ENCODE data around the gene KCNK6. TPM values are rescaled to one million over a fixed set of nuclear protein-coding genes. Genes with fewer than 3 reads are reported as not detected.

KCNK6 gene
- total RNA-seq, 1 experiment from 2014 or later, result 6.5 TPM

GRCh38 chr19:38310986-38311385 lies 8.7 kb upstream of the KCNK6 start:
- no peak overlapping the region for H4K8ac ChIP-seq (replicated peaks; ENCODE audit: insufficient read length, low read depth, low read length)
- no peaks in the 10 kb centered on the region for H3K9me3 Mint-ChIP-seq

More at GRCh38 chr19:38310986-38311385, 8.7 kb upstream of the KCNK6 start:
- peaks cover 3 to 22% (median 8%) of the 10 kb centered on the region in 3 experiments; a peak in 6 of 7 replicates for H3K36me3 Mint-ChIP-seq (ENCODE audit: insufficient read depth in 1 of 3, low read depth in 3 of 3)
- Histone ChIP-seq H2BK20ac (ENCODE audit: low read depth, low read length, poor library complexity, severe bottlenecking) (no peak overlapping the region), H4K5ac (ENCODE audit: insufficient read length, low read depth, low read length) (no peak overlapping the region), H3K9me3 (ENCODE audit: control insufficient read depth, low read depth, low read length) (no peaks in the 10 kb centered on the region), H3K27me3 (ENCODE audit: insufficient read depth, low read length) (no peaks in the 10 kb centered on the region), H3T11ph (ENCODE audit: low read length) (no peak overlapping the region), H3K23me2 (ENCODE audit: insufficient read length, low read depth, low read length, poor library complexity, severe bottlenecking) (peaks cover 5% of the 10 kb centered on the region), H3K18ac (ENCODE audit: insufficient read length, low read depth, low read length) (no peak overlapping the region), H3K27ac (ENCODE audit: insufficient read length, low read depth, low read length) (no peak overlapping the region), H3K56ac (ENCODE audit: insufficient read length, low read depth, low read length) (no peak overlapping the region), H3K4me1 (ENCODE audit: insufficient read depth, low read length) (no peaks in the 10 kb centered on the region; the same call in 1 of the 2 replicates), H3K14ac (ENCODE audit: insufficient read depth, low read length) (no peak overlapping the region), H2BK120ac (ENCODE audit: low read depth, low read length, poor library complexity, severe bottlenecking) (no peak overlapping the region), H3K4ac (ENCODE audit: low read depth, low read length) (no peak overlapping the region), H2AK5ac (ENCODE audit: insufficient read length, low read length) (no peak overlapping the region), H4K20me1 (ENCODE audit: control insufficient read depth, insufficient read depth, insufficient read length) (no peaks in the 10 kb centered on the region), H2BK5ac (ENCODE audit: insufficient read length, low read length) (no peak overlapping the region), H3K79me2 (ENCODE audit: insufficient read depth, low read length) (no peaks in the 10 kb centered on the region), H2AFZ (ENCODE audit: low read length) (no peak overlapping the region), H4K91ac (ENCODE audit: insufficient read length, low read depth, low read length) (no peak overlapping the region), H3K23ac (ENCODE audit: insufficient read length, low read depth, low read length) (no peak overlapping the region), H3K79me1 (ENCODE audit: insufficient read depth, low read depth, low read length, poor library complexity, severe bottlenecking) (no peaks in the 10 kb centered on the region), H2BK15ac (ENCODE audit: low read depth, low read length) (no peak overlapping the region), H2BK12ac (ENCODE audit: insufficient read length, low read depth, low read length) (no peak overlapping the region), H3K4me2 (ENCODE audit: insufficient read depth, insufficient read length, low read length) (no peak overlapping the region), H3K9ac (ENCODE audit: extremely low read depth, insufficient read length, low read length) (no peak overlapping the region)
- TF ChIP-seq, protein P1, sequence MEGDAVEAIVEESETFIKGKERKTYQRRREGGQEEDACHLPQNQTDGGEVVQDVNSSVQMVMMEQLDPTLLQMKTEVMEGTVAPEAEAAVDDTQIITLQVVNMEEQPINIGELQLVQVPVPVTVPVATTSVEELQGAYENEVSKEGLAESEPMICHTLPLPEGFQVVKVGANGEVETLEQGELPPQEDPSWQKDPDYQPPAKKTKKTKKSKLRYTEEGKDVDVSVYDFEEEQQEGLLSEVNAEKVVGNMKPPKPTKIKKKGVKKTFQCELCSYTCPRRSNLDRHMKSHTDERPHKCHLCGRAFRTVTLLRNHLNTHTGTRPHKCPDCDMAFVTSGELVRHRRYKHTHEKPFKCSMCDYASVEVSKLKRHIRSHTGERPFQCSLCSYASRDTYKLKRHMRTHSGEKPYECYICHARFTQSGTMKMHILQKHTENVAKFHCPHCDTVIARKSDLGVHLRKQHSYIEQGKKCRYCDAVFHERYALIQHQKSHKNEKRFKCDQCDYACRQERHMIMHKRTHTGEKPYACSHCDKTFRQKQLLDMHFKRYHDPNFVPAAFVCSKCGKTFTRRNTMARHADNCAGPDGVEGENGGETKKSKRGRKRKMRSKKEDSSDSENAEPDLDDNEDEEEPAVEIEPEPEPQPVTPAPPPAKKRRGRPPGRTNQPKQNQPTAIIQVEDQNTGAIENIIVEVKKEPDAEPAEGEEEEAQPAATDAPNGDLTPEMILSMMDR (conservative IDR thresholded peaks at IDR 0.05), result no peak
- WGBS (ENCODE audit: extremely low coverage, insufficient read length, low lambda C conversion rate), result no CpG with 5 or more reads among the region's 6 CpGs
- DNase-seq, result no peak
- H3K27ac Mint-ChIP-seq, result no peak overlapping the region
- H3K27me3 Mint-ChIP-seq (ENCODE audit: low read depth), result no peaks in the 10 kb centered on the region
- H3K4me3 Mint-ChIP-seq, result no peak overlapping the region; a peak in 1 of 5 replicates
- peaks cover 9 to 13% of the 10 kb centered on the region in 2 experiments for H3K4me1 Mint-ChIP-seq

All from H9 (cell line).